ENCODE results near the gene CLEC2D.
A peak's percentile ranks its signal among the peaks of the same experiment; 100 is the strongest.

DNA sequence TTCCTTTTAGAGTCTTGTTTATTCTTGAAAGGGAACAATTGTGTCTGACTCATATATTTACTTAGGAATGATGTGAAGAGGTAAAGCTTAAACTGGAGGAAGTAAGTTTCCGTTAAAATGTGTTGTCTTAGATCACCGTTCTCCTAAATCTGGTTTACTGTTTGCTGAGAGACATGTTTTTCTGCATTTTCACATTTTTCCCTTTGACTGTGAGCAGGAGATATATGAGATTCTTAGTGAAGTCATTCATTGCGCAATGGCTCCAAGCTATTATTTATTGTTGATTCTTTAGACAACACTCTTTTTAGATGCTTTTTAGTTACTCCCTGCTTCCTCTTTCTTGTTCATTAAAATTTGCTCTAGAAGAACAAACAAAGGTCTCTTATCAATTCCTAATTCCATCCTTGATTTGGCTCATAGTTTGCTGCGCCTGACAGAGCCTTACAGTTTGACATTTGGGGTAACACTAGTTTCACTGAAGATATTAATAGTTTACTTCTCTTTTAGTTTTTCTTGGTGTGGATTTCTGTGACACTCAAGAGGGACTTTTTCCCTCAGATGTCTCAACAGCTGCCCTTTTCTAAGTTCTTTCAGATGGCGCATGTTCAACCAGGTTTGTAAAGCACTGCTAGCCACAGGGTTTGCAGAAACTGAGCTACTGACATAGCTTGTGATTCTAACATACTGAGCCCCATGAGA is 52.0 kb downstream of the CLEC2D start:
- TF ChIP-seq CTCF (IDR thresholded peaks at IDR 0.05 in 8 of 11, conservative IDR thresholded peaks at IDR 0.05 in 3 of 11), result no peak
- TF ChIP-seq POLR2A (IDR thresholded peaks at IDR 0.05), result peak in 1 of 3 donors; percentile 45
- TF ChIP-seq POLR2AphosphoS5 (IDR thresholded peaks at IDR 0.05), result peak in 1 of 3 donors; percentile 55

Measured in spleen (tissue), 7 donors.